ENCODE results near the gene SKA2. TPM values are rescaled to one million over a fixed set of nuclear protein-coding genes. Genes with fewer than 3 reads are reported as not detected.

Gene SKA2
- total and polyA plus RNA-seq, 9 of the 15 experiments (the other 6 are each of a cell fraction or from before 2014, with no cell fraction given): 58.1 to 183 (median 133) TPM

DNA sequence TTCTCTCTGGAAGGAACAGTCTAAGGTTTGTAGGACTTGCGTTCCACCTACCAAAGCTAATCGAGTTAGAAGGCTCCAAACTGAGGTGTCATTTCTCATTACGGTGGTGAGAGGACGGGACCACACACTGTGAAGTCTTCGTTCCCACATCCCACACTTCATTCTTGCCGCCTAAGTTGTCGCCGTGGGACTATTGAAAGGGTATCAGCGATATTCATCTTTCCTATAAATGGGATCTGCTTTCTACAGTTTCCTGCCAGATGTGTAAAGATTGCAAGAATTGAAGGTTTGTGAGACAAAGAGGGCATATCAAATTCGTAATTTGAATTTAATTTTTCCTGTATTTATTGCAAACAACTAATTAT is 47.7 kb downstream of the SKA2 start (continued):
- TF ChIP-seq, protein P1, sequence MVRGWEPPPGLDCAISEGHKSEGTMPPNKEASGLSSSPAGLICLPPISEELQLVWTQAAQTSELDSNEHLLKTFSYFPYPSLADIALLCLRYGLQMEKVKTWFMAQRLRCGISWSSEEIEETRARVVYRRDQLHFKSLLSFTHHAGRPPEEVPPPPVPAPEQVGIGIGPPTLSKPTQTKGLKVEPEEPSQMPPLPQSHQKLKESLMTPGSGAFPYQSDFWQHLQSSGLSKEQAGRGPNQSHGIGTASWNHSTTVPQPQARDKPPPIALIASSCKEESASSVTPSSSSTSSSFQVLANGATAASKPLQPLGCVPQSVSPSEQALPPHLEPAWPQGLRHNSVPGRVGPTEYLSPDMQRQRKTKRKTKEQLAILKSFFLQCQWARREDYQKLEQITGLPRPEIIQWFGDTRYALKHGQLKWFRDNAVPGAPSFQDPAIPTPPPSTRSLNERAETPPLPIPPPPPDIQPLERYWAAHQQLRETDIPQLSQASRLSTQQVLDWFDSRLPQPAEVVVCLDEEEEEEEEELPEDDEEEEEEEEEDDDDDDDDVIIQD (CRISPR knock-in tag; IDR thresholded peaks at IDR 0.05): no peak
- TF ChIP-seq TSC22D4 (tag; IDR thresholded peaks at IDR 0.05) (no peak), NBN (IDR thresholded peaks at IDR 0.05; ENCODE audit: low read depth) (0 out of 2 replicates have a peak, but pooled peaks have one; percentile 61), NFE2 (IDR thresholded peaks at IDR 0.05; ENCODE audit: low read depth) (no peak), POLR2AphosphoS2 (IDR thresholded peaks at IDR 0.05; ENCODE audit: low read length) (0 out of 2 replicates have a peak, but pooled peaks have one; percentile 24), SUPT5H (IDR thresholded peaks at IDR 0.05) (peak; percentile 24; the same call in 1 of the 2 replicates), CEBPG (CRISPR knock-in tag; IDR thresholded peaks at IDR 0.05) (no peak), CEBPG (tag; conservative IDR thresholded peaks at IDR 0.05 in 1 of 2, IDR thresholded peaks at IDR 0.05 in 1 of 2) (no peak), SMARCA4 (IDR thresholded peaks at IDR 0.05) (0 out of 2 replicates have a peak, but pooled peaks have one; percentile 35), DPF2 (IDR thresholded peaks at IDR 0.05) (peak; percentile 42; the same call in 1 of the 2 replicates), ZNF668 (CRISPR knock-in tag; IDR thresholded peaks at IDR 0.05) (no peak), ZNF431 (CRISPR knock-in tag; IDR thresholded peaks at IDR 0.05) (0 out of 2 replicates have a peak, but pooled peaks have one; percentile 1), HOXB6 (CRISPR knock-in tag; IDR thresholded peaks at IDR 0.05; ENCODE audit: borderline replicate concordance) (0 out of 2 replicates have a peak, but pooled peaks have one; percentile 61), PURB (CRISPR knock-in tag; IDR thresholded peaks at IDR 0.05; ENCODE audit: low read depth) (no peak)
- TF ChIP-seq, protein P2, sequence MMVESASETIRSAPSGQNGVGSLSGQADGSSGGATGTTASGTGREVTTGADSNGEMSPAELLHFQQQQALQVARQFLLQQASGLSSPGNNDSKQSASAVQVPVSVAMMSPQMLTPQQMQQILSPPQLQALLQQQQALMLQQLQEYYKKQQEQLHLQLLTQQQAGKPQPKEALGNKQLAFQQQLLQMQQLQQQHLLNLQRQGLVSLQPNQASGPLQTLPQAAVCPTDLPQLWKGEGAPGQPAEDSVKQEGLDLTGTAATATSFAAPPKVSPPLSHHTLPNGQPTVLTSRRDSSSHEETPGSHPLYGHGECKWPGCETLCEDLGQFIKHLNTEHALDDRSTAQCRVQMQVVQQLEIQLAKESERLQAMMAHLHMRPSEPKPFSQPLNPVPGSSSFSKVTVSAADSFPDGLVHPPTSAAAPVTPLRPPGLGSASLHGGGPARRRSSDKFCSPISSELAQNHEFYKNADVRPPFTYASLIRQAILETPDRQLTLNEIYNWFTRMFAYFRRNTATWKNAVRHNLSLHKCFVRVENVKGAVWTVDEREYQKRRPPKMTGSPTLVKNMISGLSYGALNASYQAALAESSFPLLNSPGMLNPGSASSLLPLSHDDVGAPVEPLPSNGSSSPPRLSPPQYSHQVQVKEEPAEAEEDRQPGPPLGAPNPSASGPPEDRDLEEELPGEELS (CRISPR knock-in tag; IDR thresholded peaks at IDR 0.05; ENCODE audit: borderline replicate concordance): peak; percentile 16
- TF ChIP-seq, protein P3, sequence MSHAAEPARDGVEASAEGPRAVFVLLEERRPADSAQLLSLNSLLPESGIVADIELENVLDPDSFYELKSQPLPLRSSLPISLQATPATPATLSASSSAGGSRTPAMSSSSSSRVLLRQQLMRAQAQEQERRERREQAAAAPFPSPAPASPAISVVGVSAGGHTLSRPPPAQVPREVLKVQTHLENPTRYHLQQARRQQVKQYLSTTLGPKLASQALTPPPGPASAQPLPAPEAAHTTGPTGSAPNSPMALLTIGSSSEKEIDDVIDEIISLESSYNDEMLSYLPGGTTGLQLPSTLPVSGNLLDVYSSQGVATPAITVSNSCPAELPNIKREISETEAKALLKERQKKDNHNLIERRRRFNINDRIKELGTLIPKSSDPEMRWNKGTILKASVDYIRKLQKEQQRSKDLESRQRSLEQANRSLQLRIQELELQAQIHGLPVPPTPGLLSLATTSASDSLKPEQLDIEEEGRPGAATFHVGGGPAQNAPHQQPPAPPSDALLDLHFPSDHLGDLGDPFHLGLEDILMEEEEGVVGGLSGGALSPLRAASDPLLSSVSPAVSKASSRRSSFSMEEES (CRISPR knock-in tag; IDR thresholded peaks at IDR 0.05): no peak
- TF ChIP-seq, protein P4, sequence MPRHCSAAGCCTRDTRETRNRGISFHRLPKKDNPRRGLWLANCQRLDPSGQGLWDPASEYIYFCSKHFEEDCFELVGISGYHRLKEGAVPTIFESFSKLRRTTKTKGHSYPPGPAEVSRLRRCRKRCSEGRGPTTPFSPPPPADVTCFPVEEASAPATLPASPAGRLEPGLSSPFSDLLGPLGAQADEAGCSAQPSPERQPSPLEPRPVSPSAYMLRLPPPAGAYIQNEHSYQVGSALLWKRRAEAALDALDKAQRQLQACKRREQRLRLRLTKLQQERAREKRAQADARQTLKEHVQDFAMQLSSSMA (CRISPR knock-in tag; IDR thresholded peaks at IDR 0.05): 0 out of 2 replicates have a peak, but pooled peaks have one; percentile 62
- TF ChIP-seq, protein P5, sequence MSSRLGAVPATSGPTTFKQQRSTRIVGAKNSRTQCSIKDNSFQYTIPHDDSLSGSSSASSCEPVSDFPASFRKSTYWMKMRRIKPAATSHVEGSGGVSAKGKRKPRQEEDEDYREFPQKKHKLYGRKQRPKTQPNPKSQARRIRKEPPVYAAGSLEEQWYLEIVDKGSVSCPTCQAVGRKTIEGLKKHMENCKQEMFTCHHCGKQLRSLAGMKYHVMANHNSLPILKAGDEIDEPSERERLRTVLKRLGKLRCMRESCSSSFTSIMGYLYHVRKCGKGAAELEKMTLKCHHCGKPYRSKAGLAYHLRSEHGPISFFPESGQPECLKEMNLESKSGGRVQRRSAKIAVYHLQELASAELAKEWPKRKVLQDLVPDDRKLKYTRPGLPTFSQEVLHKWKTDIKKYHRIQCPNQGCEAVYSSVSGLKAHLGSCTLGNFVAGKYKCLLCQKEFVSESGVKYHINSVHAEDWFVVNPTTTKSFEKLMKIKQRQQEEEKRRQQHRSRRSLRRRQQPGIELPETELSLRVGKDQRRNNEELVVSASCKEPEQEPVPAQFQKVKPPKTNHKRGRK (tag; IDR thresholded peaks at IDR 0.05): no peak

Measured in K562 (cell line).